Measurements from ENCODE around the gene DIPK1C.

GRCh38 chr18:74413836-74414235 is 43.3 kb downstream of the DIPK1C start:
- TF ChIP-seq CTCF (IDR thresholded peaks at IDR 0.05; ENCODE audit: poor library complexity): no peak
- no peak for TF ChIP-seq EZH2 (IDR thresholded peaks at IDR 0.05; ENCODE audit: borderline replicate concordance)
- no peak for TF ChIP-seq EZH2phosphoT487 (IDR thresholded peaks at IDR 0.05; ENCODE audit: low read depth, severe bottlenecking, unreplicated experiment)

All from hepatocyte (in vitro differentiated cells).